GM18526 (cell line): ENCODE results near the gene NR5A2.

ENCODE experiments used
- POLR2A ChIP-seq: IDR thresholded peaks from 3 replicates; pipeline ENCODE4 v1.6.1; 2011; ENCODE audit not compliant: insufficient read length; ENCODE audit errors: extremely low read depth

The NR5A2 gene

DNA sequence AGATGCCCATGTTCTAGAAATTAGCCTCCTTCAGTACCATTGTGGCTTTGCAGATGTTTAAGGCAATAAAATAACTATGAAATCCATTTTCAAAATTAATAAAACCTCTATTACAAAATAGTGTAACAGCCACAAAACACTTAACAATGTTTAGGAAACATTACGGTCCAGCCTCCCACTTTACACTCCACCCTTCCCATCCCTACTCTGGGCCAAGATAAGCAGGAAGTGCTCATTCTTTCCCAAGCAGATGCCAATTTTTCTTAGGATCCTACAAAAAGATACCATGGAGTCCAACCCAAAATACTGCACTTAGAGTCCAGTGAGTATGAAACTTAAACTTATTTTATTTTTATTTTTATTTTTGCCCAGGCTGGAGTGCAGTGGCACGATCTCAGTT is 150.8 kb downstream of the NR5A2 start:
- no peak for TF ChIP-seq POLR2A

DNA sequence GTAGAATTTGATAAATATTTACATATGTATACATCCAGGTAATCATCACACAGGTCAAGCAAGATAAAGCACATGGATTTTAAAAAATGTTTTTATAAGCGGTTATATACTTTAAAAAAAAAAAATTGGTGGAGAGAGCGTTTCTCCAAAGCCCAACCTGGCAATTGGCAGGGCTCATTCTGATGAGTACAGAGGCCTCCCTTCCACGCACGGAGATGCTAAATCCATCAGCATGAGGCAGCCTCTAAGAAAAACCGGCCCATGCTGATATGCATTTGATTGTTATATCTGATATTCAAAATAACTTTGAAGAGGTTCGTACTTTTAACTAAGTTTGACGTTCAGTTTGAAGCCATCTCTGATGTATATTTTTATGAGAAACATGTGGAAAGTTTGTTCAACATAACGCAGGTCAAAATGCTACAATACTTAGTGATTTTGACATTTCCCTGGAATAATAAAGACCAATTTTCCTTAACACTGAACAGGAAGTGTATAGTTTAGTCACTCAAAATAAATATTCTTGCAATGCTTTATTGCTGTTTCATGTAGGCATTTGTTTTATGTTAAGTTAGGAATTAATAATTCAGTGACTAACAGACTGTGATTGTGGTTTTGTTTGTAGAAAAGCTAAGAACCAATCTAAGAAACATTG is 151.7 kb downstream of the NR5A2 start:
- TF ChIP-seq POLR2A, result no peak

GRCh38 chr1:200179781-200180160 is 152.3 kb downstream of the NR5A2 start:
- TF ChIP-seq POLR2A, result no peak

GRCh38 chr1:200180821-200181220 is 153.3 kb downstream of the NR5A2 start:
- no peak for TF ChIP-seq POLR2A

DNA sequence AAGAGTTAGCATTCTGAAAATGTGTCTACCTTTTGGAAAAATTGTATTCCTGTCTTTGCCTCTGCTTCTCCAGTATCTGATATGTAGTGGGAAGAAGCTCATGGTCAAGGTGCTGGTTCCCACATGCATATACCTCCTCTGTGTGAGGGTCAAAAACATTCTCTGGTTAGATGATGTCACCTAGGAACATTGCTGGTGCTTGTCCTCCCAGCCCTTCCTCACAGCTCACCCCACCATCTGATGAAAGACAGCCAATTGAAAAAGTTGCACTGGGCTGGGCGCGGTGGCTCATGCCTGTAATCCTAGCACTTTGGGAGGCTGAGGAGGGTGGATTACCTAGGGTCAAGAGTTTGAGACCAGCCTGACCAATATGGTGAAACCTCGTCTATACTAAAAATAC is 154.4 kb downstream of the NR5A2 start:
- no peak for TF ChIP-seq POLR2A

DNA sequence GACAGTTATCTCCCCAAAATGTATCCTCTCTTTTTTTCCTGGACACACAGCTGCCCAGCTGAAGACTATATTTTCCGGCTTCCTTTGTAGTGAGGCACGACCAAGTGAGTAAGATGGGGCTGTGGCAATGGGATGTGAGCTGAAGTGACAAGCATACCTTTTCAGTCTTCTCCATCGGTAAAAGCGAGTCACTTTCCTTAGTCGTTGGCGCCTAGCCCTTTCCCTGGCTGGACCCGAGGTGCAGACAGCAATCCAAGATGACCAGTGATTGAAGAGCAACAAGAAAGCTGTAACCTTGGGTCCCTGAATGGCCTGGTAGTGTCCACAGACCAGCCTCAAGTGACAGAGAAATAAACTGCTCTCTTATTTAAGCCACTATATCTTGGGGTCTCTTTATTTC is 155.2 kb downstream of the NR5A2 start:
- TF ChIP-seq POLR2A, result no peak

- TF ChIP-seq POLR2A, result no peak
Observed at GRCh38 chr1:200183637-200184036, 156.1 kb downstream of the NR5A2 start.

DNA sequence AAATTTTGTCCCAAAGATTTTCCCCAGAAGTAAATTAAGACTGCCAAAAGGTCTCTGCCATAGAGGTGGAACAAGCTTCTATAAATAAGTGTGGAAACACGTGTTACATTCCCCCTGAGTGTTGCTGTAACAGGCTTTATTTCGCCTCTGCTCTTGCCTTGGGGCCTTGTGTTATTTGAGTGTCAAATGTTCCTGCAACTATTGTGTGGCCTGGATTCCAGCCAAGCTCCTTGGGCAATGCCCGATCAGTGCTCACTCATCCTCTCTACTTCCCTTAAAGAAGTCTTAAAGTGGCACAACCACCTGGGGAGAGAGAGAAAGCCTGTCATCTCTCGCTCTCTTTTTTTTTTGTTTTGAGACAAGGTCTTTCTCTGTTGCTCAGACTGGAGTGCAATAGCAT is 156.7 kb downstream of the NR5A2 start:
- no peak for TF ChIP-seq POLR2A

GRCh38 chr1:200191993-200192392 is 164.5 kb downstream of the NR5A2 start:
- TF ChIP-seq POLR2A, result no peak

DNA sequence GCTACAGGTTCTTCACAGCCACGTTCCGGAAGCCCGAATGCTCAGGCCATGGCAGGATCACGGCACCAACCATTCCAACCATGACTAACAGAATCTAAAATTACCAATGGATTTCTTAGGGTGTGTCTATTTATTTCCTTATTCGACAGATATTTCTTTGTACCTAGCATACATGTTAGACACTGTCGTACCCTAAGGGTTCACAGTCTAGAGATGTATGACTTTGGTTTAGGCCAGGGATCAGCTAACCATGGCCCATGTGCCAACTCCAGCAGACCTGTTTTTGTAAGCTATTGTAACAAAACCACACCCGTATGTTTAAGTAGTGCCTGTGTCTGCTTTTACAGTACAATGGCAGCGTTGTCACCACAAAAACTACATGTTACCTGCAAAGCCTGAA is 167.0 kb downstream of the NR5A2 start:
- TF ChIP-seq POLR2A, result no peak

- TF ChIP-seq POLR2A, result no peak
Observed at GRCh38 chr1:200198236-200198635, 170.7 kb downstream of the NR5A2 start.

DNA sequence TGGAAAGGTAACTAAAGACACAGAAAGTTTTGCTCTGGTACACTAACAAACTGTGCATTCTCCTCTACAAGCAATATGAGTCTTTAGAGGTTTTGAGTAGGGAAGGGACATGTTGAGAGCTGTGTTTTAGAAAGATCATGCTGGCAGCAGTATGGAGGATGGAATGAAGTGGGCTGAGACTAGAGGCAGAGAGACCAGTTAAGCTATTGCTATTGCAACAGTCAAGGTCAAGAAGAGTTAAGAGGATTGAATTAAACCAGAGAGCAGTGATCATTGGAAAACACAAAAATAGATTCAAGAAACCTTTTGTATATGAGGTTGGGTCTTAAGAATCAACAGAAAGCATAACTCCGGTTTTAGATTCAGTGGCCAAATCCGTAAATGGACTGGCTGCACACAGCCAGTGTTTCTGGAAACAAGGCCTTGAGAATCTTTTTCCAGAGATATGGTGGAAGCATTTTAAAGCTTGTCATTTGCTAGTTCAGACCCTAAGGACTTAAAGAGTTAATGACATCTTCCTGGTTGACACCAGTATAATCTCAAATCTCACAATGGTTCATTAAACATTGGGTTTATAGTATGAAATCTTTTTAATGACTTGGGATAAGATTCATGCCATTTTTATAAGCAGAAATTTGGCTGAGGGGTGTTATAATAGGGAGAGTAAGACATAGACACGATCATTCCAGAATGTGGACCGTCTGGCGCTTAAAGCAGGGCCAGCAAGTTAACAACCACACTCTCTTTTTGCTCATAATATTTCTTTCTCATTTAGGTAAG is 177.9 kb downstream of the NR5A2 start:
- TF ChIP-seq POLR2A, result no peak

GRCh38 chr1:200206340-200206739 is 178.8 kb downstream of the NR5A2 start:
- TF ChIP-seq POLR2A, result no peak

DNA sequence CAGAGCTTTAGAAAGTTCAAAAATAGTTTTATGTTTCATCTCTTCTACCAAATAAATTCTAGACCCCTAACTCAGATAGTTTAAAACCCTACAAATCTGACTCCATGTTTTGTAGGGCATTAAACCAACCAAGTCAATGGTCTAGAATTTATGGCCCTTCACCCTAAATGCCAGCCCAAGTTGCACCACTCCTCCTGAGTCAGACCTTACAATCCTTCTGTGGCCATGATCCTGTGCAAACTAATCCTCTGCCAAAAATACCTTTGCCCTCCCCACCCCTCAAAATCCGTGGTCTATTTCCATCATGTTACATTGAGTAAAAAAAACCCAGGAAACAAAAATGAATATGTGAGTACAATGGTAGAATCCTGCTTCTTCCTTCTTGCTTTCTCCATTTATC is 179.3 kb downstream of the NR5A2 start:
- no peak for TF ChIP-seq POLR2A

DNA sequence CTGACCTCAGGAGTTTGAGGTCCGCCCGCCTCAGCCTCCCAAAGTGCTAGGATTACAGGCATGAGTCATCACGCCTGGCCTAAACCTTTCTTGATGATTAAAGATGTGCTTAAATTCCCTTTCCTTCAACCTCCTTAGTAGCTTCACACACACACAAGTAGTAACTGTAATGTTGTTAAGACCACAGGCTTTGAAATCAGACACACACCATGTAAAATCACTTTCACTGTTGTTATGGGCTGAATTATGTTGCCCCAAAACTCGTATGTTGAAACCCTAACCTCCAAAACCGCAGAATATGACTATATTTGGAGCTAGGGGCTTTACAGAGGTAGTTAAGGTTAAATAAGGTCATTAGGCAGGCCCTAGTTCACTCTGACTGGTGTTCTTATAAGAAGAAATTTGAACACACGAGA is 180.2 kb downstream of the NR5A2 start:
- no peak for TF ChIP-seq POLR2A

DNA sequence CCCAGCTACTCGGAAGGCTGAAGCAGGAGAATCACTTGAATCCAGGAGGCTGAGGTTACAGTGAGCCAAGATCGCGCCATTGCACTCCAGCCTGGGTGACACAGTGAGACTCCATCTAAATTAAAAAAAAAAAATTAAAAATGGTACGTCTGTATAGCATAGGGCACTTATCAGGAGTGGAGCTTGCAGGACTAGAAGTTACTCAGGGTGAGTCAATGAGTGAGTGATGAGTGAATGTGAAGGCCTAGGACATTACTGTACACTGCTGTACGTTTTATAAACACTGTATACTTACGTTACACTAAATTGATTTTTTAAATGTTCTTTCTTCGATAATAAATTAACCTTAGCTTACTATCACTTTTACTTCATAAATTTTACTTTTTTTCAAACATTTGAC is 183.6 kb downstream of the NR5A2 start:
- TF ChIP-seq POLR2A, result no peak

- TF ChIP-seq POLR2A, result no peak
Observed at GRCh38 chr1:200213392-200213791, 185.9 kb downstream of the NR5A2 start.
